Measurements from ENCODE around the gene CST11. TPM values are rescaled to one million over a fixed set of nuclear protein-coding genes. Genes with fewer than 3 reads are reported as not detected.

Gene CST11
- total RNA-seq, 1 experiment from 2014 or later, result not detected

DNA sequence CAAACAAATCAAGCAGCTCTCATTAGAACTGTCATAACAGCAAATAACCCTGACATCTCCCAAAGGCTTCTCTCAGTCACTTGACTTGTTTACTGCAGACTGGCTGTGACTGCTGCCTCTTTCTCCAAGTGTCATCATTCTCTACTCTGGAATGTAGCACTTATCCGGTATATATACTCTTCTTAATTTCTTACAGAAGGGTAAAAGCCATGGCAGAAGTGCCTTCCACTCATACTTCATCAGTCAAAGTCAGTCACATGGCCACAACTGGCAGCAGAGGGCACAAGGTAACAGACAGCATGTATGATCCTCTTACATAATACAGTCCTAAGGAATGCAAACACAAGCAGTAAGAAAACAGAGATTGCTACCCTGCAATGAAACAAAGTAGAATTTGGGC is 40.6 kb downstream of the CST11 start:
- no peak for DNase-seq
- Histone ChIP-seq H3K27me3 (no peaks in the 10 kb centered on the region), H3K9me3 (no peaks in the 10 kb centered on the region), H3K36me3 (no peaks in the 10 kb centered on the region), H3K4me3 (no peak overlapping the region)

DNA sequence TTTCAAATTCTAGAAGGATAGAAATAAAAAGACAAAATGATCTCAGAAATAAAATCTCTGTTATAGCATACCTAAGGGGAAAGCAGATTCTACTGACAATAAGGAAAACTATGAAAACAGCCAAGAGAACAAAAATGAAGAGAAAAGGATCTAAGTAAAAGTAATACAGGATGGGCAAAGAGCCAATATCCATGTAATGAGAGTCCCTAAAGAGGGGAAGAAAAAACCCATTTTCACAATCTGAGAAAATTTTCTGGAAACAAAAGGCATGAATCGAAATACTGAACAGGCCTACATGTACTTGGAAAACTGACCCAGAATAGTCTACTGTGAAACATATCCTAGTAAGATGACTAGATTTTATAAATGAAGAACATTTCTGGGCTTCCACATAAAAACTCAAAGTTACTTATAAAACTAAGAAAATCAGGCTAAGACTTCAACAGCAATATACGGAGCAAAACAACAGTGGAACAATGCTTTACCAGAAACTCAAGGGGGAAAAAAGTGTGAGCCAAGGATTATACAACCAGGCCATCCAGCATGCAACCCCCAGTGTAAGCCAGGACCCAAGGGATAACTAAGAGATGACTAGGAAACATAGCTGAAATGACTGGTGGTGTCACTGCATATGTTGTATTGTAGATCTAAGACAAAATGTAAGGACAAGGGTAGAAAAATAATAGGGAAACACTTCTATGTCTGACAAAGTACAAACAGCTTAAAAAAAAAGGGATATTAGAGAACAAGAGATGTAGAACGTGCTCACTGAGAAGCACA is 41.6 kb downstream of the CST11 start:
- Histone ChIP-seq H3K27me3 (no peaks in the 10 kb centered on the region), H3K9me3 (no peaks in the 10 kb centered on the region)
- no peak for DNase-seq

DNA sequence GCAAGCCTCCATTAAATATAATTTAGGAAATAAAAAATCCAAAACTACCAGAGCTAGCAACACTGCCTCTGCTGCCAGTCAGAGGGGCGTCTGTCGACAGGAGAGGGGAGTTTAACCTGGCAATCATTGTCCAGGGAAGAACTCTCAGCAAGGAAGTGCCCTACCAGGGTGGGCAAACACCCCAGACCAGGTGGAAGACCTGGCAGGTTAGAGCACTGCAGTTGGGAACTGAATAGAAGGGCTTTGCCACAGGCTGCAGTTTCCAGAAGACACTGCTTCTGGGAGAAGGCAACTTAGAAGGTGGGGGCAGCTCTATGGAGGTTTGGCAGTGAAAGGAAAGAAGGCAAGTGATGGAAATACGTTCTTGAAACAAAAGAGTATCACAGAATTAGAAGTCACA is 42.9 kb downstream of the CST11 start:
- Histone ChIP-seq H3K36me3 (no peaks in the 10 kb centered on the region), H3K4me3 (no peak overlapping the region), H3K9me3 (no peaks in the 10 kb centered on the region), H3K27me3 (no peaks in the 10 kb centered on the region)
- no peak for DNase-seq

More for the DNA sequence above, 41.6 kb downstream of the CST11 start:
- H3K4me3 ChIP-seq, result no peak overlapping the region
- no peaks in the 10 kb centered on the region for H3K36me3 ChIP-seq

DNA sequence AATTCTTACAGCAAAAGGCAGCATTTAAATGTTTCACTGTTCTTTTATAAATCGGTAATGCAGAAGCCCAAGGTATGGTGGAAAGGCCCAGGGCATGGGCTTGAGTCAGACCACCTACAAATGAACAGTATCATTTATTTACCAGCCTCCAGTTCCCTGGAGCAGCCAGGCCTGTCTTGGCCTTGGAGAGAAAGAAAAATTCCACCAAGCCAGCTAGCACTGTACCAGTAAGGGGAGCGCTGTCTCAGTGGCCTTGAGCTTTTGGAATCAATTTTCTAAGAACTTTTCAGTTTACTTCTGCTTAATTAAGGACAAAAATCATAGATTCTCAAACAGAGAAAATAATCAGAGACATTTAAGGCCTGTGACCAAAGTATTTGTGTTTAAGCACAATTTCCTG is 43.7 kb downstream of the CST11 start:
- no peak for DNase-seq
- H3K9me3 ChIP-seq, result no peaks in the 10 kb centered on the region
- H3K4me3 ChIP-seq, result no peak overlapping the region
- no peaks in the 10 kb centered on the region for H3K36me3 ChIP-seq
- no peaks in the 10 kb centered on the region for H3K27me3 ChIP-seq

DNA sequence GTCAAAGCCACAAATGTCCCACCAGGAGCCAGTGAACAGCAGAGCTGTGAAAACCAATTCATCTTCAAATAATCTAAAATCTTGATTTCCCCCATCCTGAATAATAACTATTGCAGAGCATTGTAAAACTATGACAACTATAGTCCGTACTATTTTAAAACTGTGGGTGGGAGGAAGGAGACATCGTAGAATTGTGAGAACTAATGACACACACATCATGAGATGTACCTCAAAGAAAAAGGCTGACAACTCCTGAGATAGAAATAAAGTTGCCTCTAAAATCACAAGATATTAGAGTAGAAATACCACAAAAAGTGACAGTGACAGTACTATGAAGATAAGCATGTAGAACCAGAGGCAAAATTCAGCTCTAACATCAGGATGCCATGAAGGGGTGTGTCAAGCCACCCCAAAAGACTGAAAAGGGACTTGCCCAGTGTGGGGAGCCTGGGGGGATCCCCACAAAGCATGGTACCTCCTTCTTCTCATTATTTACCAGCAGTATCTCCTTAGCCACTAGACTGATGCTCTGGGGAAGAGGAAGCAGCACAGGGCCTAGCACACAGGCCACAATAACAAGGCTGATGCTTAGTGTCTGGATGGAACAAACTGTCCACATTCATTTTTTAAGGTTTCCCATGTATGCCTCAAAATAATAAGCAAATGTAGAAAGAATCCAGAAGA is 44.8 kb downstream of the CST11 start:
- H3K27me3 ChIP-seq, result no peaks in the 10 kb centered on the region
- H3K9me3 ChIP-seq, result no peaks in the 10 kb centered on the region
- no peak for DNase-seq
- no peak overlapping the region for H3K4me3 ChIP-seq
- no peaks in the 10 kb centered on the region for H3K36me3 ChIP-seq

DNA sequence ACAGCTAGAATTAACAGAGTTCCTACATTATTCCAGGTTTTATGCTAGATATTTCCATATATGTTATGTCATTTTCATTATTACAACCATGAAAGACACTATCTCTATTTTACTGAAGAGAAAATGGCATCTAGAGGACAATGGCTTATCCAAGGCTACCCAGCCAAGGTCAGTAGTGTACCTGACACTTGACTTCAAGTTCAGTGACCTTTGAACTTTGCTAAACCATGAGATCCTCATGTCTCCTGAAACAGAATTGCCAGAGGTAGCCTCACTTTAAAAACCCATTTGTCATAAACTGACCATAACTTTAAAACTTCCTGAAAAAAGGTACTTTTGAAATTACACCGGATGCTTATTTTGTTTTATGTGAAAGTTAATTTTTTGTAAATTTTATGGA is 45.8 kb downstream of the CST11 start:
- no peaks in the 10 kb centered on the region for H3K27me3 ChIP-seq
- DNase-seq, result no peak
- no peaks in the 10 kb centered on the region for H3K9me3 ChIP-seq
- H3K36me3 ChIP-seq, result no peaks in the 10 kb centered on the region
- no peak overlapping the region for H3K4me3 ChIP-seq

DNA sequence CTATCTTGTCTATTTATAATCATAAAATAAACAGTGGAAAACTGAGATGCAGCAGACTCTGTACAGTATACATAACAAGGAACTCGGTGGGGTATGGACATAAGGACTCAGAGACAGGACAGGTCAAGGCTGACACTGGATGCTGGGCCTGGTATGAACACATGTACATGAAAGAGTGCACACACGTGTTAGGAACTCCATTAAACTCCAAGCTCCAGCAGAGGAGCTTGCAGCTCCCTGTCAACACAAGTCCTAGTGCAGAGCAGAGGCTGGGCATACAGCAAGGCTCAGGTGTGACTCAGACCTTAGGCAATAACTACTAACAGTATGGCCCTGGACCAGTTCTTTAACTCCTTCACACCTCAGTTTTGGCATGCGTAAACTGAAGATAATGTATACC is 48.5 kb downstream of the CST11 start:
- H3K9me3 ChIP-seq, result no peaks in the 10 kb centered on the region
- DNase-seq, result no peak
- no peaks in the 10 kb centered on the region for H3K27me3 ChIP-seq
- H3K4me3 ChIP-seq, result no peak overlapping the region
- H3K36me3 ChIP-seq, result no peaks in the 10 kb centered on the region

DNA sequence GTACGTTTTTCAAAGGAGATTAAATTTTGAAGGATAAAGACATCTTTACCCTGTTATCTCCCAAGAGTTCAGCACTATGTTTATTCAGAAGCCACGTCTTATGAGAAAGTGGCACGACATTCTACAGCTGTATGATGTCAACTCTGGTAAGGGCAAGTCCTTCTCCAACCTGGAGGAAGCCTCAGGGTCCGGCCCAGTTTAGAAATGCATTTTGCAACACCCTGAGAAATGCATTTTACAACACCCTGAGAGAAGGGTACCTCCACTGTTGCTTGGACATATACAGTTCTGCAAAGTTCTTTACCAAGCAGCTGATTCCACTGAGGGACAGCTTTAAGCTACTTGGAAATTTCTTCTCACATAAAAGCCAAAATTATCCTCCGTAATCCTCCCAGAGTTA is 48.9 kb downstream of the CST11 start:
- H3K27me3 ChIP-seq, result no peaks in the 10 kb centered on the region
- no peaks in the 10 kb centered on the region for H3K9me3 ChIP-seq
- no peaks in the 10 kb centered on the region for H3K36me3 ChIP-seq
- no peak overlapping the region for H3K4me3 ChIP-seq
- no peak for DNase-seq

DNA sequence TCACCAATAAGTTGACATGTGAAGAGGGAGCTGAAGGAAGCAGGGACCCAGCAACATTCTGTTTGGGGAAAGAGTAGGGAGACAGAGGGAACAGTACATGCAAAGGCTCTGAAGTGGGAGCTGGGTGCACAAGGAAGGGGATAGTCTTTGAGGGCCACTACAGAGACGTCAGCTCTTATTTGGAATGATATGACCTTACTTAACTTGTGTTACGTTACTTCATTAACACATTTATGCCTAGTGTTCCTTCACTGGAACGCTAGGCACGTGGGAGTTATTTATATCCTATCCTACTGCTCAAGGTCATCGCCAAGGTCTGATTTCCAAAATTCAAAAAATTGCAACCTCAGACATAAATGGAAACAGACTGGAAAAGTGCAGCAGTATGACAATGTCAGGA is 51.6 kb downstream of the CST11 start:
- DNase-seq, result no peak
- no peaks in the 10 kb centered on the region for H3K27me3 ChIP-seq
- H3K9me3 ChIP-seq, result no peaks in the 10 kb centered on the region
- H3K36me3 ChIP-seq, result no peaks in the 10 kb centered on the region
- H3K4me3 ChIP-seq, result no peak overlapping the region

Other genes starting within 250 kb of the CST11 start
- 46.7 and 55.1 TPM in 2 replicates for gene NXT1, start 102.1 kb downstream of the CST11 start, total RNA-seq (2014; rRNA removed; shearing (Covaris generic); ENCODE audit: low replicate concordance)
- gene GZF1, start 90.7 kb downstream of the CST11 start, total RNA-seq (2014; rRNA removed; shearing (Covaris generic); ENCODE audit: low replicate concordance), result 7.2 and 8.2 TPM in 2 replicates
- 0.82 and 2.6 TPM in 2 replicates for gene NAPB, start 31.4 kb downstream of the CST11 start, total RNA-seq (2014; rRNA removed; shearing (Covaris generic); ENCODE audit: low replicate concordance)
- not detected in 2 replicates for gene CSTL1, start 13.2 kb downstream of the CST11 start, total RNA-seq (2014; rRNA removed; shearing (Covaris generic); ENCODE audit: low replicate concordance)
- not detected in 2 replicates for gene CST8, start 38.2 kb upstream of the CST11 start, total RNA-seq (2014; rRNA removed; shearing (Covaris generic); ENCODE audit: low replicate concordance)
- gene CST9L, start 115.6 kb upstream of the CST11 start, total RNA-seq (2014; rRNA removed; shearing (Covaris generic); ENCODE audit: low replicate concordance), result not detected in 2 replicates
- not detected in 2 replicates for gene CST9, start 153.0 kb upstream of the CST11 start, total RNA-seq (2014; rRNA removed; shearing (Covaris generic); ENCODE audit: low replicate concordance)
- gene CST3, start 185.1 kb upstream of the CST11 start, total RNA-seq (2014; rRNA removed; shearing (Covaris generic); ENCODE audit: low replicate concordance), result 61.5 and 148 TPM in 2 replicates
- gene CST4, start 236.2 kb upstream of the CST11 start, total RNA-seq (2014; rRNA removed; shearing (Covaris generic); ENCODE audit: low replicate concordance), result not detected in 2 replicates